PFSK-1 (cell line): Measurements from ENCODE around the gene SH3BP1.

ENCODE experiments used
- POLR2AphosphoS5 ChIP-seq: IDR thresholded peaks from 2 replicates; pipeline ENCODE4 v1.6.1; 2012; ENCODE audit warnings: low read depth, mild to moderate bottlenecking, control low read depth, low read length, moderate library complexity
- TAF1 ChIP-seq: IDR thresholded peaks from 2 replicates; pipeline ENCODE4 v1.6.1; 2012; ENCODE audit warnings: low read length, control low read depth, borderline replicate concordance; ENCODE audit not compliant: insufficient read depth
- TF ChIP-seq, protein P1 (sequence below), 2 experiments: IDR thresholded peaks; 2 replicates each; pipeline versions ENCODE4 v1.6.1 to v1.8.0; 2011 to 2012; ENCODE audit warnings: low read depth in 2 of 2, low read length in 2 of 2, control low read depth in 1 of 2, inconsistent platforms in 1 of 2, mild to moderate bottlenecking in 1 of 2, moderate library complexity in 1 of 2; ENCODE audit not compliant: insufficient read depth in 1 of 2

GRCh38 chr22:37674951-37675929, 35.8 kb downstream of the SH3BP1 start, which contains the start of gene LGALS1:
- TF ChIP-seq POLR2AphosphoS5 (peak; percentile 99), TAF1 (peak; percentile 57; the same call in 1 of the 2 replicates)
- TF ChIP-seq, protein P1, sequence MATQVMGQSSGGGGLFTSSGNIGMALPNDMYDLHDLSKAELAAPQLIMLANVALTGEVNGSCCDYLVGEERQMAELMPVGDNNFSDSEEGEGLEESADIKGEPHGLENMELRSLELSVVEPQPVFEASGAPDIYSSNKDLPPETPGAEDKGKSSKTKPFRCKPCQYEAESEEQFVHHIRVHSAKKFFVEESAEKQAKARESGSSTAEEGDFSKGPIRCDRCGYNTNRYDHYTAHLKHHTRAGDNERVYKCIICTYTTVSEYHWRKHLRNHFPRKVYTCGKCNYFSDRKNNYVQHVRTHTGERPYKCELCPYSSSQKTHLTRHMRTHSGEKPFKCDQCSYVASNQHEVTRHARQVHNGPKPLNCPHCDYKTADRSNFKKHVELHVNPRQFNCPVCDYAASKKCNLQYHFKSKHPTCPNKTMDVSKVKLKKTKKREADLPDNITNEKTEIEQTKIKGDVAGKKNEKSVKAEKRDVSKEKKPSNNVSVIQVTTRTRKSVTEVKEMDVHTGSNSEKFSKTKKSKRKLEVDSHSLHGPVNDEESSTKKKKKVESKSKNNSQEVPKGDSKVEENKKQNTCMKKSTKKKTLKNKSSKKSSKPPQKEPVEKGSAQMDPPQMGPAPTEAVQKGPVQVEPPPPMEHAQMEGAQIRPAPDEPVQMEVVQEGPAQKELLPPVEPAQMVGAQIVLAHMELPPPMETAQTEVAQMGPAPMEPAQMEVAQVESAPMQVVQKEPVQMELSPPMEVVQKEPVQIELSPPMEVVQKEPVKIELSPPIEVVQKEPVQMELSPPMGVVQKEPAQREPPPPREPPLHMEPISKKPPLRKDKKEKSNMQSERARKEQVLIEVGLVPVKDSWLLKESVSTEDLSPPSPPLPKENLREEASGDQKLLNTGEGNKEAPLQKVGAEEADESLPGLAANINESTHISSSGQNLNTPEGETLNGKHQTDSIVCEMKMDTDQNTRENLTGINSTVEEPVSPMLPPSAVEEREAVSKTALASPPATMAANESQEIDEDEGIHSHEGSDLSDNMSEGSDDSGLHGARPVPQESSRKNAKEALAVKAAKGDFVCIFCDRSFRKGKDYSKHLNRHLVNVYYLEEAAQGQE (IDR thresholded peaks at IDR 0.05; ENCODE audit: insufficient read depth in 1 of 2, low read depth in 2 of 2, low read length in 2 of 2): 0 out of 4 replicates have a peak, but pooled peaks of 1 of the 2 experiments have one; percentile 26
